HEK293 (cell line): ENCODE data around the gene TNS4.

Experiments
- PBX3 ChIP-seq: sonication (generic); formaldehyde crosslinking; IDR thresholded peaks from 2 replicates; pipeline ENCODE4 v1.8.1; 2022; ENCODE audit warnings: mild to moderate bottlenecking, moderate library complexity, missing genetic modification reagents
- YY1 ChIP-seq: fragments of 450-650 bp; formaldehyde crosslinking; IDR thresholded peaks from 2 replicates; pipeline ENCODE4 v1.5.1; 2018; ENCODE audit warnings: missing biosample characterization, missing genetic modification characterization
- ZBTB44 ChIP-seq: fragments of 450-650 bp; IDR thresholded peaks from 2 replicates; pipeline ENCODE4 v1.5.1; 2018; ENCODE audit warnings: missing biosample characterization, mild to moderate bottlenecking, missing genetic modification characterization
- ZNF138 ChIP-seq: fragments of 450-650 bp; formaldehyde crosslinking; IDR thresholded peaks from 2 replicates; pipeline ENCODE4 v1.5.1; 2016; ENCODE audit warnings: missing biosample characterization, missing genetic modification characterization, borderline replicate concordance
- ZNF175 ChIP-seq: fragments of 450-650 bp; formaldehyde crosslinking; IDR thresholded peaks from 2 replicates; pipeline ENCODE4 v1.5.1; 2016; ENCODE audit warnings: missing biosample characterization, missing genetic modification characterization
- ZNF600 ChIP-seq: fragments of 450-650 bp; formaldehyde crosslinking; IDR thresholded peaks from 2 replicates; pipeline ENCODE4 v1.5.1; 2016; ENCODE audit warnings: missing biosample characterization, missing genetic modification characterization
- TF ChIP-seq, protein P1 (sequence below): fragments of 450-650 bp; formaldehyde crosslinking; IDR thresholded peaks from 2 replicates; pipeline ENCODE4 v1.5.1; 2016; ENCODE audit warnings: missing biosample characterization, missing genetic modification characterization
- TF ChIP-seq, protein P2 (sequence below): fragments of 450-650 bp; formaldehyde crosslinking; IDR thresholded peaks from 2 replicates; pipeline ENCODE4 v1.5.1; 2016; ENCODE audit warnings: missing biosample characterization, missing genetic modification characterization
- TF ChIP-seq, protein P3 (sequence below): fragments of 450-650 bp; formaldehyde crosslinking; conservative IDR thresholded peaks from 2 replicates; pipeline ENCODE4 v1.5.1; 2016; ENCODE audit warnings: low read depth, missing biosample characterization, missing genetic modification characterization
- TF ChIP-seq, protein P4 (sequence below): fragments of 450-650 bp; formaldehyde crosslinking; IDR thresholded peaks from 2 replicates; pipeline ENCODE4 v1.5.1; 2016; ENCODE audit warnings: missing biosample characterization, missing genetic modification characterization
- TF ChIP-seq, protein P5 (sequence below): fragments of 450-650 bp; formaldehyde crosslinking; IDR thresholded peaks from 2 replicates; pipeline ENCODE4 v1.5.1; 2016; ENCODE audit warnings: missing biosample characterization, missing genetic modification characterization
- TF ChIP-seq, protein P6 (sequence below): fragments of 450-650 bp; formaldehyde crosslinking; IDR thresholded peaks from 2 replicates; pipeline ENCODE4 v1.5.1; 2017; ENCODE audit warnings: missing biosample characterization, missing genetic modification characterization

DNA sequence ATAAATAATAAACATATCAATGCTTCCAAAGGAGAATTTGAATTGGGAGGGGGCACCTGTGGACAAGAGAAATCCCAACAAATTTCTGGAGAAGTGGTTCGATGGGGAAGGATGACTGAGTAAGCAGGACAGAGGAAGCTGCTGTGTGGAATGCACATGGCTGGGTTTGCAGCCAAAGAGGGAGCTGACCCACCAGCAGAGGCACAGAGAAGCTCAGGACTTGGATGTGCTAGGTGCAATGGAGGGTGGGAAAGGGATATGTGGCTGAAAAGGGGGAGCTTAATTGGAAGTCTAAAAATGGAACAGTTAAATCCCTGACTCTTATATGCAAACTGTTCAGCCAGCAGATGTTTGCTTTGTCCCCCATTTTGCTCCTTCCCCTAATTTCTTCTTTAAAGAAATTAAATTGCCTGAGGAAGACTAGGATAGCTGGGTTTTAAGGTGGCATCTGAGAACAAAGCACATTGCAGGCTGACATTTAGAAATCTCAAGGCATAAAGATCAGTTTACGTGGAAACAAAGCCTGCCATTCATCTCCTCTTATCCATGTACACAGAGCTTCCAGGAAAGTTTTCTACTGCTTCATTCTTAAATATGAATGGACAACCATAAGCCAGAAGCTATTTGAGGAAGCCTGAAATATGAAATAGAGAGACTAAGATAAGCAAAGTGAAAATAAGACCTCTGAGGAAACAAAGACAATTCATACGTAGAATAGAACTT, 23.0 kb upstream of the TNS4 start:
- TF ChIP-seq, protein P1, sequence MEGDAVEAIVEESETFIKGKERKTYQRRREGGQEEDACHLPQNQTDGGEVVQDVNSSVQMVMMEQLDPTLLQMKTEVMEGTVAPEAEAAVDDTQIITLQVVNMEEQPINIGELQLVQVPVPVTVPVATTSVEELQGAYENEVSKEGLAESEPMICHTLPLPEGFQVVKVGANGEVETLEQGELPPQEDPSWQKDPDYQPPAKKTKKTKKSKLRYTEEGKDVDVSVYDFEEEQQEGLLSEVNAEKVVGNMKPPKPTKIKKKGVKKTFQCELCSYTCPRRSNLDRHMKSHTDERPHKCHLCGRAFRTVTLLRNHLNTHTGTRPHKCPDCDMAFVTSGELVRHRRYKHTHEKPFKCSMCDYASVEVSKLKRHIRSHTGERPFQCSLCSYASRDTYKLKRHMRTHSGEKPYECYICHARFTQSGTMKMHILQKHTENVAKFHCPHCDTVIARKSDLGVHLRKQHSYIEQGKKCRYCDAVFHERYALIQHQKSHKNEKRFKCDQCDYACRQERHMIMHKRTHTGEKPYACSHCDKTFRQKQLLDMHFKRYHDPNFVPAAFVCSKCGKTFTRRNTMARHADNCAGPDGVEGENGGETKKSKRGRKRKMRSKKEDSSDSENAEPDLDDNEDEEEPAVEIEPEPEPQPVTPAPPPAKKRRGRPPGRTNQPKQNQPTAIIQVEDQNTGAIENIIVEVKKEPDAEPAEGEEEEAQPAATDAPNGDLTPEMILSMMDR = no peak
- TF ChIP-seq ZNF138 (tag by site-specific recombination) (no peak), YY1 (tag by site-specific recombination) (no peak), PBX3 (CRISPR knock-in tag) (no peak), ZNF175 (tag by site-specific recombination) (no peak), ZNF600 (tag by site-specific recombination) (no peak), ZBTB44 (tag by site-specific recombination) (no peak)
- TF ChIP-seq, protein P2, sequence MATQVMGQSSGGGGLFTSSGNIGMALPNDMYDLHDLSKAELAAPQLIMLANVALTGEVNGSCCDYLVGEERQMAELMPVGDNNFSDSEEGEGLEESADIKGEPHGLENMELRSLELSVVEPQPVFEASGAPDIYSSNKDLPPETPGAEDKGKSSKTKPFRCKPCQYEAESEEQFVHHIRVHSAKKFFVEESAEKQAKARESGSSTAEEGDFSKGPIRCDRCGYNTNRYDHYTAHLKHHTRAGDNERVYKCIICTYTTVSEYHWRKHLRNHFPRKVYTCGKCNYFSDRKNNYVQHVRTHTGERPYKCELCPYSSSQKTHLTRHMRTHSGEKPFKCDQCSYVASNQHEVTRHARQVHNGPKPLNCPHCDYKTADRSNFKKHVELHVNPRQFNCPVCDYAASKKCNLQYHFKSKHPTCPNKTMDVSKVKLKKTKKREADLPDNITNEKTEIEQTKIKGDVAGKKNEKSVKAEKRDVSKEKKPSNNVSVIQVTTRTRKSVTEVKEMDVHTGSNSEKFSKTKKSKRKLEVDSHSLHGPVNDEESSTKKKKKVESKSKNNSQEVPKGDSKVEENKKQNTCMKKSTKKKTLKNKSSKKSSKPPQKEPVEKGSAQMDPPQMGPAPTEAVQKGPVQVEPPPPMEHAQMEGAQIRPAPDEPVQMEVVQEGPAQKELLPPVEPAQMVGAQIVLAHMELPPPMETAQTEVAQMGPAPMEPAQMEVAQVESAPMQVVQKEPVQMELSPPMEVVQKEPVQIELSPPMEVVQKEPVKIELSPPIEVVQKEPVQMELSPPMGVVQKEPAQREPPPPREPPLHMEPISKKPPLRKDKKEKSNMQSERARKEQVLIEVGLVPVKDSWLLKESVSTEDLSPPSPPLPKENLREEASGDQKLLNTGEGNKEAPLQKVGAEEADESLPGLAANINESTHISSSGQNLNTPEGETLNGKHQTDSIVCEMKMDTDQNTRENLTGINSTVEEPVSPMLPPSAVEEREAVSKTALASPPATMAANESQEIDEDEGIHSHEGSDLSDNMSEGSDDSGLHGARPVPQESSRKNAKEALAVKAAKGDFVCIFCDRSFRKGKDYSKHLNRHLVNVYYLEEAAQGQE = no peak
- TF ChIP-seq, protein P3, sequence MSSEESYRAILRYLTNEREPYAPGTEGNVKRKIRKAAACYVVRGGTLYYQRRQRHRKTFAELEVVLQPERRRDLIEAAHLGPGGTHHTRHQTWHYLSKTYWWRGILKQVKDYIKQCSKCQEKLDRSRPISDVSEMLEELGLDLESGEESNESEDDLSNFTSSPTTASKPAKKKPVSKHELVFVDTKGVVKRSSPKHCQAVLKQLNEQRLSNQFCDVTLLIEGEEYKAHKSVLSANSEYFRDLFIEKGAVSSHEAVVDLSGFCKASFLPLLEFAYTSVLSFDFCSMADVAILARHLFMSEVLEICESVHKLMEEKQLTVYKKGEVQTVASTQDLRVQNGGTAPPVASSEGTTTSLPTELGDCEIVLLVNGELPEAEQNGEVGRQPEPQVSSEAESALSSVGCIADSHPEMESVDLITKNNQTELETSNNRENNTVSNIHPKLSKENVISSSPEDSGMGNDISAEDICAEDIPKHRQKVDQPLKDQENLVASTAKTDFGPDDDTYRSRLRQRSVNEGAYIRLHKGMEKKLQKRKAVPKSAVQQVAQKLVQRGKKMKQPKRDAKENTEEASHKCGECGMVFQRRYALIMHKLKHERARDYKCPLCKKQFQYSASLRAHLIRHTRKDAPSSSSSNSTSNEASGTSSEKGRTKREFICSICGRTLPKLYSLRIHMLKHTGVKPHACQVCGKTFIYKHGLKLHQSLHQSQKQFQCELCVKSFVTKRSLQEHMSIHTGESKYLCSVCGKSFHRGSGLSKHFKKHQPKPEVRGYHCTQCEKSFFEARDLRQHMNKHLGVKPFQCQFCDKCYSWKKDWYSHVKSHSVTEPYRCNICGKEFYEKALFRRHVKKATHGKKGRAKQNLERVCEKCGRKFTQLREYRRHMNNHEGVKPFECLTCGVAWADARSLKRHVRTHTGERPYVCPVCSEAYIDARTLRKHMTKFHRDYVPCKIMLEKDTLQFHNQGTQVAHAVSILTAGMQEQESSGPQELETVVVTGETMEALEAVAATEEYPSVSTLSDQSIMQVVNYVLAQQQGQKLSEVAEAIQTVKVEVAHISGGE (tag by site-specific recombination) = no peak
- TF ChIP-seq, protein P4, sequence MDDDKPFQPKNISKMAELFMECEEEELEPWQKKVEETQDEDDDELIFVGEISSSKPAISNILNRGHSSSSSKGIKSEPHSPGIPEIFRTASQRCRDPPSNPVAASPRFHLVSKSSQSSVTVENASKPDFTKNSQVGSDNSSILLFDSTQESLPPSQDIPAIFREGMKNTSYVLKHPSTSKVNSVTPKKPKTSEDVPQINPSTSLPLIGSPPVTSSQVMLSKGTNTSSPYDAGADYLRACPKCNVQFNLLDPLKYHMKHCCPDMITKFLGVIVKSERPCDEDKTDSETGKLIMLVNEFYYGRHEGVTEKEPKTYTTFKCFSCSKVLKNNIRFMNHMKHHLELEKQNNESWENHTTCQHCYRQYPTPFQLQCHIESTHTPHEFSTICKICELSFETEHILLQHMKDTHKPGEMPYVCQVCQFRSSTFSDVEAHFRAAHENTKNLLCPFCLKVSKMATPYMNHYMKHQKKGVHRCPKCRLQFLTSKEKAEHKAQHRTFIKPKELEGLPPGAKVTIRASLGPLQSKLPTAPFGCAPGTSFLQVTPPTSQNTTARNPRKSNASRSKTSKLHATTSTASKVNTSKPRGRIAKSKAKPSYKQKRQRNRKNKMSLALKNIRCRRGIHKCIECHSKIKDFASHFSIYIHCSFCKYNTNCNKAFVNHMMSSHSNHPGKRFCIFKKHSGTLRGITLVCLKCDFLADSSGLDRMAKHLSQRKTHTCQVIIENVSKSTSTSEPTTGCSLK (tag by site-specific recombination) = no peak
- TF ChIP-seq, protein P5, sequence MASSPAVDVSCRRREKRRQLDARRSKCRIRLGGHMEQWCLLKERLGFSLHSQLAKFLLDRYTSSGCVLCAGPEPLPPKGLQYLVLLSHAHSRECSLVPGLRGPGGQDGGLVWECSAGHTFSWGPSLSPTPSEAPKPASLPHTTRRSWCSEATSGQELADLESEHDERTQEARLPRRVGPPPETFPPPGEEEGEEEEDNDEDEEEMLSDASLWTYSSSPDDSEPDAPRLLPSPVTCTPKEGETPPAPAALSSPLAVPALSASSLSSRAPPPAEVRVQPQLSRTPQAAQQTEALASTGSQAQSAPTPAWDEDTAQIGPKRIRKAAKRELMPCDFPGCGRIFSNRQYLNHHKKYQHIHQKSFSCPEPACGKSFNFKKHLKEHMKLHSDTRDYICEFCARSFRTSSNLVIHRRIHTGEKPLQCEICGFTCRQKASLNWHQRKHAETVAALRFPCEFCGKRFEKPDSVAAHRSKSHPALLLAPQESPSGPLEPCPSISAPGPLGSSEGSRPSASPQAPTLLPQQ (tag by site-specific recombination) = no peak
- TF ChIP-seq, protein P6, sequence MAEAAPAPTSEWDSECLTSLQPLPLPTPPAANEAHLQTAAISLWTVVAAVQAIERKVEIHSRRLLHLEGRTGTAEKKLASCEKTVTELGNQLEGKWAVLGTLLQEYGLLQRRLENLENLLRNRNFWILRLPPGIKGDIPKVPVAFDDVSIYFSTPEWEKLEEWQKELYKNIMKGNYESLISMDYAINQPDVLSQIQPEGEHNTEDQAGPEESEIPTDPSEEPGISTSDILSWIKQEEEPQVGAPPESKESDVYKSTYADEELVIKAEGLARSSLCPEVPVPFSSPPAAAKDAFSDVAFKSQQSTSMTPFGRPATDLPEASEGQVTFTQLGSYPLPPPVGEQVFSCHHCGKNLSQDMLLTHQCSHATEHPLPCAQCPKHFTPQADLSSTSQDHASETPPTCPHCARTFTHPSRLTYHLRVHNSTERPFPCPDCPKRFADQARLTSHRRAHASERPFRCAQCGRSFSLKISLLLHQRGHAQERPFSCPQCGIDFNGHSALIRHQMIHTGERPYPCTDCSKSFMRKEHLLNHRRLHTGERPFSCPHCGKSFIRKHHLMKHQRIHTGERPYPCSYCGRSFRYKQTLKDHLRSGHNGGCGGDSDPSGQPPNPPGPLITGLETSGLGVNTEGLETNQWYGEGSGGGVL (tag by site-specific recombination) = no peak
